H1 (cell line): ENCODE measurements around the gene FAM111A. TPM values are rescaled to one million over a fixed set of nuclear protein-coding genes. Genes with fewer than 3 reads are reported as not detected.

Experiments used
- CTCF ChIA-PET: fragments of 300-600 bp; sonication (Branson Sonifier 250); formaldehyde crosslinking; loops from one replicate; lab custom pipeline; 2021; ENCODE audit not compliant: partially characterized antibody; lab: Charles Lee
- POLR2A ChIA-PET: fragments of 300-600 bp; sonication (Branson Sonifier 250); formaldehyde crosslinking; loops from one replicate; lab custom pipeline; 2021; ENCODE audit warnings: inconsistent platforms; ENCODE audit not compliant: partially characterized antibody; lab: Charles Lee
- DNase-seq, 2 experiments: peaks; one replicate each; pipeline versions ENCODE4 v3.0.0 to v3.0.0-alpha.2; 2010 to 2022; ENCODE audit warnings: low spot score in 2 of 2, low read depth in 1 of 2, mixed read lengths in 1 of 2
- FAIRE-seq: peaks from 2 replicates; lab custom pipeline; 2011; peaks lifted over from hg19 to GRCh38; lab: Jason Lieb, UNC
- H2AFZ ChIP-seq: 2 replicates; pipeline ENCODE4 v1.8.1; 2012; ENCODE audit warnings: low read length, inconsistent platforms
- H2AK5ac ChIP-seq: 2 replicates; pipeline ENCODE4 v1.6.1; 2013; ENCODE audit warnings: low read depth, low read length
- H2BK120ac ChIP-seq: replicated peaks from 2 replicates; pipeline ENCODE3; 2013; ENCODE audit warnings: low read depth, low read length, inconsistent platforms
- H2BK12ac ChIP-seq: 2 replicates; pipeline ENCODE4 v1.6.1; 2013; ENCODE audit warnings: low read depth, low read length
- H2BK15ac ChIP-seq: 2 replicates; pipeline ENCODE4 v1.6.1; 2013; ENCODE audit warnings: low read length
- H2BK20ac ChIP-seq: 2 replicates; pipeline ENCODE4 v1.6.1; 2013; ENCODE audit warnings: low read length
- H2BK5ac ChIP-seq: 2 replicates; pipeline ENCODE4 v1.6.1; 2013; ENCODE audit warnings: low read depth, low read length
- H3K14ac ChIP-seq: 2 replicates; pipeline ENCODE4 v1.6.1; 2013; ENCODE audit warnings: inconsistent platforms; ENCODE audit not compliant: insufficient read length
- H3K18ac ChIP-seq: 2 replicates; pipeline ENCODE4 v1.6.1; 2013; ENCODE audit warnings: low read length; ENCODE audit errors: extremely low read depth
- H3K23ac ChIP-seq: 2 replicates; pipeline ENCODE4 v1.6.1; 2013; ENCODE audit warnings: inconsistent platforms; ENCODE audit not compliant: insufficient read length
- H3K23me2 ChIP-seq: 2 replicates; pipeline ENCODE4 v1.6.1; 2013; ENCODE audit warnings: low read depth, low read length
- H3K27ac ChIP-seq: 2 replicates; pipeline ENCODE4 v1.6.1; 2011; ENCODE audit warnings: low read depth, low read length, inconsistent platforms
- H3K27me3 ChIP-seq, 4 experiments: replicated peaks in 1 of 4; 1 replicate in 1 of 4; 2 replicates in 3 of 4; pipeline versions ENCODE4 v1.6.1 to v1.8.1; 2011 to 2013; ENCODE audit warnings: low read length in 3 of 4, mild to moderate bottlenecking in 3 of 4, inconsistent platforms in 2 of 4, mixed read lengths in 2 of 4, moderate library complexity in 1 of 4; ENCODE audit not compliant: control insufficient read depth in 3 of 4, insufficient read depth in 3 of 4; ENCODE audit errors: extremely low read depth in 1 of 4
- H3K36me3 ChIP-seq, 4 experiments: 2 replicates each; pipeline versions ENCODE4 v1.6.1 to v1.8.1; 2011 to 2013; ENCODE audit warnings: mild to moderate bottlenecking in 4 of 4, low read length in 3 of 4, moderate library complexity in 2 of 4, control low read depth in 1 of 4, inconsistent platforms in 1 of 4; ENCODE audit not compliant: insufficient read depth in 4 of 4, control insufficient read depth in 2 of 4
- H3K4ac ChIP-seq: replicated peaks from 2 replicates; pipeline ENCODE3; 2013; ENCODE audit warnings: low read length, low read depth, mixed read lengths, inconsistent platforms; ENCODE audit not compliant: insufficient read length
- H3K4me1 ChIP-seq, 4 experiments: replicated peaks in 1 of 4; 1 replicate in 1 of 4; 2 replicates in 3 of 4; pipeline versions ENCODE4 v1.6.1 to v1.8.1; 2011 to 2013; ENCODE audit warnings: low read length in 3 of 4, inconsistent platforms in 2 of 4, mixed read lengths in 1 of 4; ENCODE audit not compliant: insufficient read depth in 4 of 4, control insufficient read depth in 3 of 4
- H3K4me2 ChIP-seq, 2 experiments: 2 replicates each; pipeline versions ENCODE4 v1.6.1 to v1.8.1; 2011 to 2013; ENCODE audit warnings: low read depth in 2 of 2, low read length in 2 of 2, control low read depth in 1 of 2, inconsistent platforms in 1 of 2, mild to moderate bottlenecking in 1 of 2; ENCODE audit not compliant: insufficient read depth in 1 of 2
- H3K4me3 ChIP-seq, 4 experiments: fragments of 200-600, 300-600 bp in 1 of 4; sonication (generic), shearing (Covaris generic), sonication (Bioruptor Twin) in 1 of 4; 2 replicates each; pipeline versions ENCODE4 v1.5.1 to v1.8.1; 2011 to 2016; ENCODE audit warnings: low read length in 4 of 4, low read depth in 3 of 4, control low read depth in 2 of 4, inconsistent platforms in 2 of 4, mild to moderate bottlenecking in 2 of 4, mixed read lengths in 1 of 4, moderate library complexity in 1 of 4; ENCODE audit not compliant: insufficient read depth in 2 of 4; ENCODE audit errors: extremely low read depth in 1 of 4
- H3K56ac ChIP-seq: replicated peaks from 2 replicates; pipeline ENCODE3; 2013; ENCODE audit warnings: low read depth, mild to moderate bottlenecking, mixed read lengths, low read length, inconsistent platforms; ENCODE audit not compliant: insufficient read length
- H3K79me1 ChIP-seq: 2 replicates; pipeline ENCODE4 v1.6.1; 2013; ENCODE audit warnings: low read depth, low read length, control low read depth
- H3K79me2 ChIP-seq, 2 experiments: 2 replicates each; pipeline versions ENCODE4 v1.6.1 to v1.8.1; 2012 to 2013; ENCODE audit warnings: low read length in 2 of 2, mild to moderate bottlenecking in 2 of 2, inconsistent platforms in 1 of 2; ENCODE audit not compliant: insufficient read depth in 2 of 2, control insufficient read depth in 1 of 2
- H3K9ac ChIP-seq, 4 experiments: replicated peaks in 1 of 4; 1 replicate in 1 of 4; 2 replicates in 3 of 4; pipeline versions ENCODE4 v1.6.1 to v1.8.1; 2011 to 2013; ENCODE audit warnings: low read depth in 3 of 4, low read length in 3 of 4, control low read depth in 2 of 4, mild to moderate bottlenecking in 2 of 4, moderate library complexity in 2 of 4, inconsistent platforms in 1 of 4; ENCODE audit errors: extremely low read depth in 1 of 4
- H3K9me3 ChIP-seq, 2 experiments: 2 replicates each; pipeline versions ENCODE4 v1.6.1 to v1.8.1; 2012 to 2013; ENCODE audit warnings: mild to moderate bottlenecking in 2 of 2, moderate library complexity in 2 of 2, control low read depth in 1 of 2, inconsistent platforms in 1 of 2, low read depth in 1 of 2, low read length in 1 of 2, mixed read lengths in 1 of 2; ENCODE audit not compliant: insufficient read depth in 2 of 2
- H4K20me1 ChIP-seq, 2 experiments: replicated peaks in 1 of 2; 2 replicates each; pipeline versions ENCODE3 to v1.8.1; 2011 to 2013; ENCODE audit warnings: inconsistent platforms in 2 of 2, low read length in 2 of 2, mild to moderate bottlenecking in 1 of 2; ENCODE audit not compliant: insufficient read depth in 2 of 2, control insufficient read depth in 1 of 2
- H4K5ac ChIP-seq: 2 replicates; pipeline ENCODE4 v1.6.1; 2013; ENCODE audit warnings: low read length, low read depth, mixed read lengths, inconsistent platforms; ENCODE audit not compliant: insufficient read length
- H4K8ac ChIP-seq: 2 replicates; pipeline ENCODE4 v1.8.0; 2013; ENCODE audit warnings: mild to moderate bottlenecking, moderate library complexity, low read length, inconsistent platforms; ENCODE audit not compliant: insufficient read depth; ENCODE audit errors: extremely low read depth
- H4K91ac ChIP-seq: replicated peaks from 2 replicates; pipeline ENCODE3; 2013; ENCODE audit warnings: low read length, mixed read lengths, inconsistent platforms; ENCODE audit not compliant: insufficient read length
- BCL11A ChIP-seq, 2 experiments: IDR thresholded peaks; one replicate each; pipeline ENCODE4 v1.6.1; 2011; ENCODE audit warnings: low read depth in 2 of 2, low read length in 2 of 2, mild to moderate bottlenecking in 2 of 2
- EZH2 ChIP-seq: fragments of 200-600 bp; sonication (generic); IDR thresholded peaks from 2 replicates; pipeline ENCODE4 v1.7.1; 2012; ENCODE audit warnings: low read depth, mild to moderate bottlenecking, moderate library complexity, low read length, inconsistent platforms; ENCODE audit not compliant: severe bottlenecking
- GABPA ChIP-seq: IDR thresholded peaks from 2 replicates; pipeline ENCODE4 v1.6.1; 2011; ENCODE audit warnings: mild to moderate bottlenecking, low read length, moderate library complexity, borderline replicate concordance; ENCODE audit not compliant: insufficient read depth
- KDM4A ChIP-seq: IDR thresholded peaks from one replicate; pipeline ENCODE4 v1.7.1; 2012; ENCODE audit warnings: low read depth, mild to moderate bottlenecking, moderate library complexity, low read length, inconsistent platforms; ENCODE audit not compliant: severe bottlenecking
- POU5F1 ChIP-seq: IDR thresholded peaks from 2 replicates; pipeline ENCODE4 v1.6.1; 2011; ENCODE audit warnings: low read depth, mild to moderate bottlenecking, low read length, moderate library complexity
- RFX5 ChIP-seq: IDR thresholded peaks from 2 replicates; pipeline ENCODE4 v1.6.1; 2011; ENCODE audit warnings: low read depth, low read length, improper control_type of control experiment, borderline replicate concordance
- RXRA ChIP-seq: IDR thresholded peaks from 2 replicates; pipeline ENCODE4 v1.6.1; 2011; ENCODE audit warnings: low read depth, mild to moderate bottlenecking, low read length, moderate library complexity; ENCODE audit not compliant: insufficient read depth
- SAP30 ChIP-seq: fragments of 300-600 bp; sonication (generic); IDR thresholded peaks from 2 replicates; pipeline ENCODE4 v1.7.1; 2012; ENCODE audit warnings: low read length, moderate library complexity, mild to moderate bottlenecking, inconsistent platforms; ENCODE audit not compliant: insufficient read depth, insufficient replicate concordance
- SP4 ChIP-seq: IDR thresholded peaks from 2 replicates; pipeline ENCODE4 v1.6.1; 2012; ENCODE audit warnings: low read length, inconsistent platforms
- YY1 ChIP-seq: IDR thresholded peaks from 2 replicates; pipeline ENCODE4 v1.6.1; 2011; ENCODE audit warnings: low read depth, mild to moderate bottlenecking, low read length
- WGBS, 2 experiments: shearing (Covaris generic) in 1 of 2; methylation state at CpG; one replicate each; pipeline versions ENCODE4 v1.1.6 to v1.1.7; 2013 to 2015; ENCODE audit warnings: low lambda C conversion rate in 2 of 2, mixed read lengths in 2 of 2, inconsistent platforms in 1 of 2, low coverage in 1 of 2, missing lambda C conversion rate in 1 of 2; ENCODE audit not compliant: insufficient replicate concordance in 2 of 2, insufficient coverage in 1 of 2, insufficient read length in 1 of 2; ENCODE audit errors: extremely low coverage in 1 of 2, missing lambda C conversion rate in 1 of 2; 5-methylcytosine and 5-hydroxymethylcytosine counted together
- polyA plus RNA-seq, 7 experiments: library from polyadenylated mRNA; depleted of rRNA in 3 of 7; stranded (reverse) in 5 of 7; unstranded in 2 of 7; fragments of >200 nt in 5 of 7; fragments of 200-250 nt in 2 of 7; gene quantifications; 1 replicate in 5 of 7; 2 replicates in 1 of 7; 4 replicates in 1 of 7; pipeline versions ENCODE4 v1.2.1 to v1.2.3, GENCODE V29; 2011 to 2013; ENCODE audit warnings: missing spikeins in 2 of 7, mixed read lengths in 2 of 7
- total RNA-seq: library from RNA; stranded (reverse); fragmentation: NEBNext Ultra II Directional; extraction: Animal tissue kit (Norgen Biotek cat#: 25700); gene quantifications from 2 replicates; pipeline ENCODE4 v1.2.1, GENCODE V29; 2021

Gene FAM111A
- total and polyA plus RNA-seq, 2 of the 8 experiments (the other 6 are each of a cell fraction or from before 2014, with no cell fraction given), result 10.2 to 29.9 TPM

DNA sequence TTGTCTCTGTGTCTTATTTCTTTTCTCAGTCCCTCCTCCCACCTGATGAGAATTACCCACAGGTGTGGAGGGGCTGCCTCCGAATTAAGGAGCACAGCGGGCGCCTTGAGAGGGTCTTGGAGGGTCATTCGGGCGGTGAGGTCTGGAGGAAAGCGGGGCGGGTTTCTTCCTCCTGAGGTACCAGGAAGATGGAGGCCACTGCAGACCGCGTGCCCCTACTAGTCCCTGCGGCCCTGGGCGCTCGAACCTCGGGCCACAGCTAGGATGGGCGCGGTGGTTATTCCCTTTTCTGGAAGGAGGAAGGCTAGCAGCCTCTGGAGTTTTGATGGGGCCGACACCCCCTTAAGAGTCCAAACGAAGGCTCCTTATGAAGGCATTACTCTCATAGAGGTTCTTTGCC is 5.5 kb upstream of the FAM111A start:
- Histone ChIP-seq H2BK120ac (no peak overlapping the region), H2BK5ac (no peak overlapping the region), H3K14ac (no peak overlapping the region), H4K8ac (no peak overlapping the region), H3K4me2 (no peak overlapping the region), H3K9ac (no peak overlapping the region), H3K23me2 (no peaks in the 10 kb centered on the region), H3K9me3 (peaks cover 12 to 14% of the 10 kb centered on the region in 2 experiments), H3K4ac (no peak overlapping the region), H4K20me1 (no peaks in the 10 kb centered on the region), H4K5ac (no peak overlapping the region), H3K79me2 (no peaks in the 10 kb centered on the region), H3K27ac (no peak overlapping the region), H3K36me3 (peaks cover 3 to 28% (median 4%) of the 10 kb centered on the region in 4 experiments; a peak in 5 of 8 replicates), H2BK12ac (no peak overlapping the region), H3K23ac (no peak overlapping the region), H2BK15ac (no peak overlapping the region), H3K56ac (no peak overlapping the region), H3K4me3 (no peak overlapping the region), H3K27me3 (no peaks in the 10 kb centered on the region), H3K79me1 (no peaks in the 10 kb centered on the region), H3K18ac (no peak overlapping the region), H2AFZ (no peak overlapping the region), H2BK20ac (no peak overlapping the region), H3K4me1 (no peaks in the 10 kb centered on the region), H4K91ac (no peak overlapping the region), H2AK5ac (no peak overlapping the region)
- WGBS, 2 experiments, result 93% methylated on average over 14 of the region's 17 CpGs; no CpG with 5 or more reads in 1 of the 2 experiments
- CTCF ChIA-PET, result interaction anchor here (1.2 to 2.6 kb wide), 3 partner anchors 15 to 560 kb away, joined by 3 to 13 read pairs (median 5); no protein-coding TSS in a partner anchor
- POLR2A ChIA-PET, result interaction anchor here (1.2 kb wide), 1 partner anchor 30 kb away, joined by 3 read pairs; the partner anchor contains the start of gene FAM111B
- TF ChIP-seq BCL11A (IDR thresholded peaks at IDR 0.05; ENCODE audit: low read depth in 2 of 2, low read length in 2 of 2) (no peak), SAP30 (no peak), SP4 (no peak), KDM4A (no peak), YY1 (no peak), RFX5 (no peak), EZH2 (no peak), POU5F1 (no peak), RXRA (no peak), GABPA (no peak)
- DNase-seq (no peak), FAIRE-seq (no peak)
